ENCODE results near the gene CPB2. TPM values are rescaled to one million over a fixed set of nuclear protein-coding genes. Genes with fewer than 3 reads are reported as not detected.

Gene CPB2
- total RNA-seq, 2 donors from 2014 or later, result 0.40 TPM; not detected in 1

- Histone ChIP-seq H3K4me3 (no peak overlapping the region), H3K4me1 (no peaks in the 10 kb centered on the region), H3K9ac (ENCODE audit: low read depth in 2 of 2, low read length in 2 of 2) (no peak overlapping the region), H3K27me3 (no peaks in the 10 kb centered on the region), H3K9me3 (no peaks in the 10 kb centered on the region), H3K27ac (no peak overlapping the region), H3K36me3 (no peaks in the 10 kb centered on the region)
- intact Hi-C loops (cut with DNase I), result no loop called here
- DNase-seq, result no peak
- TF ChIP-seq CTCF (IDR thresholded peaks at IDR 0.05), result no peak
Measured at GRCh38 chr13:46086985-46087384, 17.8 kb downstream of the CPB2 start.

- H3K27me3 ChIP-seq, result no peaks in the 10 kb centered on the region
- H3K4me3 ChIP-seq, result no peak overlapping the region
- DNase-seq, result no peak
- no peaks in the 10 kb centered on the region for H3K36me3 ChIP-seq
- intact Hi-C loops (cut with DNase I), result no loop called here
- H3K9me3 ChIP-seq, result no peaks in the 10 kb centered on the region
- TF ChIP-seq CTCF (IDR thresholded peaks at IDR 0.05), result no peak
- H3K4me1 ChIP-seq, result no peaks in the 10 kb centered on the region
- no peak overlapping the region for H3K9ac ChIP-seq (ENCODE audit: low read depth in 2 of 2, low read length in 2 of 2)
- no peak overlapping the region for H3K27ac ChIP-seq
Measured at GRCh38 chr13:46086421-46086922, 18.4 kb downstream of the CPB2 start.

GRCh38 chr13:46085737-46086136 lies 19.1 kb downstream of the CPB2 start:
- no peak overlapping the region for H3K9ac ChIP-seq (ENCODE audit: low read depth in 2 of 2, low read length in 2 of 2)
- intact Hi-C loops (cut with DNase I), result no loop called here
- no peaks in the 10 kb centered on the region for H3K36me3 ChIP-seq
- TF ChIP-seq CTCF (IDR thresholded peaks at IDR 0.05), result no peak
- H3K27ac ChIP-seq, result no peak overlapping the region
- no peaks in the 10 kb centered on the region for H3K4me1 ChIP-seq
- H3K9me3 ChIP-seq, result no peaks in the 10 kb centered on the region
- no peaks in the 10 kb centered on the region for H3K27me3 ChIP-seq
- no peak for DNase-seq
- no peak overlapping the region for H3K4me3 ChIP-seq

GRCh38 chr13:46082324-46082723 lies 22.5 kb downstream of the CPB2 start:
- H3K27ac ChIP-seq, result no peak overlapping the region
- H3K9ac ChIP-seq (ENCODE audit: low read depth in 2 of 2, low read length in 2 of 2), result no peak overlapping the region
- no peaks in the 10 kb centered on the region for H3K4me1 ChIP-seq
- no peak for DNase-seq
- TF ChIP-seq CTCF (IDR thresholded peaks at IDR 0.05), result no peak
- no peaks in the 10 kb centered on the region for H3K36me3 ChIP-seq
- intact Hi-C loops (cut with DNase I), result no loop called here
- H3K27me3 ChIP-seq, result no peaks in the 10 kb centered on the region
- H3K9me3 ChIP-seq, result no peaks in the 10 kb centered on the region
- no peak overlapping the region for H3K4me3 ChIP-seq

- DNase-seq, result no peak
- no peak overlapping the region for H3K9ac ChIP-seq (ENCODE audit: low read depth in 2 of 2, low read length in 2 of 2)
- no peaks in the 10 kb centered on the region for H3K27me3 ChIP-seq
- intact Hi-C loops (cut with DNase I), result no loop called here
- no peaks in the 10 kb centered on the region for H3K36me3 ChIP-seq
- no peaks in the 10 kb centered on the region for H3K9me3 ChIP-seq
- no peak overlapping the region for H3K4me3 ChIP-seq
- no peak overlapping the region for H3K27ac ChIP-seq
- H3K4me1 ChIP-seq, result no peaks in the 10 kb centered on the region
- TF ChIP-seq CTCF (IDR thresholded peaks at IDR 0.05), result no peak
Measured at GRCh38 chr13:46079770-46080169, 25.1 kb downstream of the CPB2 start.
